Measurements from ENCODE around the gene FUT6.
"Not testable (repeated sequence)": the region's sequence is repeated elsewhere in the genome, so short reads cannot be mapped to it uniquely, and the experiment has no call there.

FUT6 gene

DNA sequence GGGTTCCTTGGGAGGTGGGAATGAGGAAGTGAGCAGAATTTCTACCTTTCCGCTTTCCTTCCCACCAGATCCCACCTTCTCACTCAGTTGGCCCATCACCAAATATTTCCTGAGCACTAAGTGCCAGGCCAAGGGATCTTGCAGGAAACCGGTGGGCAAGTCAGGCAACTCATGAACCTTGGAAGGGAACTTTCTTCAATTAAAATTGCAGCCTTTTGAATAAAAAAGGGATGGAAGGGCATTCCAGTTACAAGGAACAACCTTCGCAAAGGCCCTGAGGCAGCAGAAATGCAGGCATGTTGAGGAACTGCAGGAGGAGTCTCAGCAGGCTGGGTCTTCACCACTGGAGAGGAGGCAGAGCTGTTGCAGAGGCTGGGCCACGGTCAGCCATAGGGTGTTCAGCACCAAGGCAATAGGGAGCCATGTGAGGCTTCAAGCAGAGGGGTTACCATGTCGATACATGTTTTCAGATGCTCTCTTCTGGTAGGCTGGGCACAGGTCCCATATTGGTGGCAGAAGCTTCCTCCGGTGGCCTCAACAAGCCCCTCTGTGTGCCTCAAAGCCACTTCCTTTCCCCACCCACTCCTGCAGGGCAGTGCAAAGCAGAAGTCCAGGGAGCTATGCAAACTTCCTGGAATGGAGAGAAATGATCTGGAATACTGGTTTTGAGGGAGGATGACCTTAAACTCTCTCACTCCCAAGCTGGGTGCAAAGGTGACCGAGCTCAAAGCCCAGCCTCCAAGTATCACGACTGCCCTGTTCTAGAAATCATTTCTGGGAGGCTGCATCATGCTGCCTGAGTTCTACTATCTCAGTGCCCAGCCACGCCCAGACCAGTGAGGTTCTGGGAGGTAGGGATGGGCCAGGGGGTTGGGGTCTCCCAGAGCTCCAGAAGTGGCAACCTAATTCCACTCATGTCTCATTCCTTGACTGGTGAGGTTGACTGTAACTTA is at the start of gene FUT6:
TSS of gene FUT6 (minus strand) at position 638 of the 953 bp plus-strand sequence. CDS start 7,135 bp downstream, outside the sequence.
- DNase-seq = no peak

- not testable (repeated sequence) for DNase-seq
Measured at GRCh38 chr19:5884065-5884811, 44.7 kb upstream of the FUT6 start.

DNA sequence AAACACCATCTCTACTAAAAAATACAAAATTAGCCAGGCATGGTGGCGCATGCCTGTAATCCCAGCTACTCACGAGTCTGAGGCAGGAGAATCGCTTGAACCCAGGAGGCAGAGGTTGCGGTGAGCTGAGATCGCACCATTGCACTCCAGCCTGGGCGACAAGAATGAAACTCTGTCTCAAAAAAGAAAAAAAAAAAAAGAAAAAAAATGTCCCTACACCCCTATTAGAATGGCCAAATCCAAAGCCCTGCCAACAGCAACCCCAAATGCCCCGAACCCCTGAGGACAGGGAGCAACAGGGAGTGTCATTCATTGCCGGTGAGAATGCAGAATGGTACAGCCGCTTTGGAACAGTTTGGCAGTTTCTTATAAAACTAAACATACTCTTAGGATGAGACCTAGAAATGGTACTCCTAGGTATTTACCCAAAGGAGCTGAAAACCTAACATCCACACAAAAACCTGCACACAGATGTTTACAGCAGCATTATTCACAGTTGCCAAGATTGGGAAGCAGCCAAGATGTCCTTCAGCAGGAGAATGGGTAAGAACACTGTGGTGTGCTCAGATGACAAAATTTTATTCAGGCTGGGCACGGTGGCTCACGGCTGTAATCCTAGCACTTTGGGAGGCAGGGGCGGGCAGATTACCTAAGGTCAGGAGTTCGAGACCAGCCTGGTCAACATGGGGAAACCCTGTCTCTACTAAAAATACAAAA is 43.8 kb upstream of the FUT6 start:
- DNase-seq = not testable (repeated sequence)

DNA sequence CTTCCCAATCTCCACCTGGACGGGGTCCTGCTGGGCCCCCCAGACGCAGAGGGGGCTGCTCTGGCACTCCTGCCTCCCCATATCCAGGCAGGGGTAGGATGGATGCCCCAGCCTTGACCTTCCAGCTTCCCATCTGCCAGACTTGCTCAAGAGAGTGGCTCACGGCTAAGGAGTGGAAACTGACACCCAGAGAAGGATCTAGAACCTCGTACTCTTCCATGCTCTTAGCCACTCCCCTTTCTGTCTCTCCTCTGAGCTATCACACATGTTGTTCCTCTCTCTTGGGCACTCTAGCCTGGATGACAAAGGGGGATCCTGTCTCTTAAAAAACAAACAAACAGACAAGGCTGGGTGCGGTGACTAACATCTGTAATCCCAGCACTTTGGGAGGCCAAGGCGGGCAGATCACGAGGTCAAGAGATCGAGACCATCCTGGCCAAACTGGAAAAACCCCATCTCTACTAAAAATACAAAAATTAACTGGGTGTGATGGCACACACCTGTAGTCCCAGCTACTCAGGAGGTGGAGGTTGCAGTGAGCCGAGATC is 43.0 kb upstream of the FUT6 start:
- DNase-seq = no peak

GRCh38 chr19:5881543-5882299 is 42.2 kb upstream of the FUT6 start:
- DNase-seq = no peak

- DNase-seq = no peak
Measured at GRCh38 chr19:5880604-5881078, 41.1 kb upstream of the FUT6 start.

DNA sequence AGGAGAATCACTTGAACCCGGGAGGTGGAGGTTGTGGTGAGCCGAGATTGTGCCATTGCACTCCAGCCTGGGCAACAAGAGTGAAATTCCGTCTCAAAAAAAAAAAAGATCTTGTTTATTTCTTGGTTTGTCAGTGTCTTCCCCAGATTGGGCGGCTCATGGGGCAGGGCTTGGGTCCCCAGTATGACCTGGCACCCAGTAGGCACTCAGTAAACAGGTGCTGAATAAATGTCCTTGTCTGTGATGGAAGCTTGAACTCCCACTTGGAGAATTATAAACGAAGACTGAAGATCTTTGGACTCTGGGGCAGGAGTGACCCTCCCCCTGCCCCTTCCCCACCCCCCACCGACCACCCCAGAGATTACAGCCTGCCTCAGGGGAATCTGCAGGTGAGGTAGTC is 40.7 kb upstream of the FUT6 start:
- DNase-seq = no peak

GRCh38 chr19:5877882-5878281 is 38.4 kb upstream of the FUT6 start:
- no peak for DNase-seq

- DNase-seq = no peak
Measured at GRCh38 chr19:5877427-5877826, 37.9 kb upstream of the FUT6 start.

- not testable (repeated sequence) for DNase-seq
Measured at GRCh38 chr19:5874496-5874895, 35.0 kb upstream of the FUT6 start.

- DNase-seq = no peak
Measured at GRCh38 chr19:5873617-5874199, 34.2 kb upstream of the FUT6 start.

DNA sequence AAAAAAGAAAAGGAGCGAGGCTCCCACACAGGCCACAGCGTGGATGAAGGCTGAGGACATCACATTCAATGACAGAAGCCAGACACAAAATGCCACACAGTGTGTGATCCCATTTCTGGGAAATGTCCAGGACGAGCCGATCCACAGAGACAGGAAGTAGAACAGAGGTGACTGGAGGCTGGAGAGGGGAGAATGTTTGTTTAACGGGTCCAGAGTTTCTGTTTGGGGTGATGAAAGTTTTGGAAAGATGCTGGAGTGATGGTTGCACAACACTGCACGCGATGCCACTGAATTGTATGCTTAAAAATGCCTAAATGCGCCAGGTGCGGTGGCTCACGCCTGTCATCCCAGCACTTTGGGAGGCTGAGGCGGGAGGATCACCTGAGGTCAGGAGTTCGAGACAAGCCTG is 31.5 kb upstream of the FUT6 start:
- DNase-seq = no peak

DNA sequence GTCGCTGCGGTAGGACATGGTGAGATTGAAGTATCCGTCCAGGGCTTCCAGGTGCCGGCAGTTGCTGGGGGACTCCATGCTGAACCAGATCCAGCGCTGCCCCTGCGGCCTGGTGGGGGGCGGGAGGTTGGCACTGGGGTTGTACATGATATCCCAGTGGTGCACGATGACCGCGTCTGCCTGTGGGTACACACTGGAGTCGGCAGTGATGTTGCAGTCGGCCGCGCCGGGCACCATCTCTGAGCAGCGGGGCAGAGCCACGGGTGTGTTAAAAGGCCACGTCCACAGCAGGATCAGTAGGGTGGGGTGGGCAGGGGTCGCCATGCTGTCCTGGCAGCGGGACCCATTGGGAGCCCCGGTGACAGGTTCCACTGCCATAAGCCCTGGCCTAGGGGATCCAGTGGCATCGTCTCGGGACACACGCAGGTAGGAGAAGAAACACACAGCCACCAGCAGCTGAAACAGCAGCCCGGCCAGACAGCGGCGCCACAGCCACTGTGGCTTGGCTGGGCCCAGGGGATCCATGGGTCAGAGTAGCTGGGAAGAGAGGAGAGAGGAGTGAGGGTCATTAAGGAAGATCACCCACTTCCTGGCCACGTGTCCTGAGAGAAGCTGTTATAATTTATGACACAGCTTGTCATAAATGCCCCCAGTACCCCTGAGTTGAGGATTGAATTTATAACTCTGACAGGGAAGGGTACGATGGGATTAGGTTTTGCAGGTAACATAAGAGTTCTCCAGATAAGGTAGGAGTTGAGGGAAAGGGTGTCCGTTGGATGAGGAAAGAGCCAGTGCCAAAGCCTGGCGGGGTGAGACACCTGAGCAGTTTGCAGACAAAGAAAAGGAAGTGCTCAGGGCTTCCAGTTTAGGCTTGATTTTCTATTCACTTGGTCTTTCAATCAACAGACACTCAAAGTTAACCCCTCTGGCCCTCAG is 28.0 kb upstream of the FUT6 start:
- DNase-seq = no peak

DNA sequence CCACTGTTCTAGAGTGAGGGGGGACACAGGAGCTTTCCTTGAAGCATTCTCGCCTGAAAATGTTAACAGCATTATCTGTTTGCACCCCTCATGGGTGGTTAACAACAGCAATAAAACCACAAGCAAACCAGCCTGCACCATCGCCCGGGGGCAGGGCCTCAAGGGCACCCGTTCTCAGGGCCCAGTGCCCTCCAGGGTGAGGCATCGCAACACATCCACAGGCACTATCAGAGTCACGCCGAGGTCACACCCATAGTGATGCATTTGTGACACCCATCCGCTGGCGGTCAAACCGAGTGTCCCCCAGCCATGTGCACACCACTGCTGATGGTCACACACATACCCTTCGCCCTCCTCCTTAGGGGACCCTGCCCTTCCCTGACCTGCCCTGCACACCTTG is 26.3 kb upstream of the FUT6 start:
- DNase-seq = no peak

DNA sequence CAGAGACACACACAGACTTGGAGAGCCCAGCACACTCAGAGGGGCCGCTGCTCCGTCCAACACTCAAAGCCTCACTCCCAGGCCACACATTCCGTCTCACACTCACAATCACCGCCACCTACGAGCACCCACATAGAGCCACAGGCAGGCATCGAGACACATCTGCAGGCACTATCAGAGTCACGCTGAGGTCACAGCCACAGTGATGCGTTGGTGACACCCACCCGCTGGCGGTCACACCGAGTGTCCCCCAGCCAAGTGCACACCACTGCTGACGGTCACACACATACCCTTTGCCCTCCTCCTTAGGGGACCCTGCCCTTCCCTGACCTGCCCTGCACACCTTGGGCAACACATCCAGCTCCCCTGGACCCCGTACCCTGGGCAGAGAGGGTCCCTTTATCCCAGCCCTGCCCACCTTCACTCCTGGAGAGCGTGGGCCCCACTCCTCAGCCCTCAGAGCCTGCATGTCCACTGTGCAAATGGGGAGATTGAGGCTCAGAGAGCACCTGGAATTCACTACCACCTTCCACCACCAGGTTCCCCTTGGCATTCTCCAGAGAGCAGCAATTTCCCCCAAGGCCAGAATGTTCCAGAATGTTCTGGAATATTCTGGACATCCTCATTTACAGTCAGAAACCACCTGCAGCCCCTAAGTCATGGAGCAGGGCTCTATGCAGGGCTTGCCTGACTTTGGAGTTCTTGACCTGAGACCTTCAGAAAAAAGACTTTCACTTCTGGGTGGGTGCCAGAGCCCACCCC is 25.4 kb upstream of the FUT6 start:
- DNase-seq = no peak

DNA sequence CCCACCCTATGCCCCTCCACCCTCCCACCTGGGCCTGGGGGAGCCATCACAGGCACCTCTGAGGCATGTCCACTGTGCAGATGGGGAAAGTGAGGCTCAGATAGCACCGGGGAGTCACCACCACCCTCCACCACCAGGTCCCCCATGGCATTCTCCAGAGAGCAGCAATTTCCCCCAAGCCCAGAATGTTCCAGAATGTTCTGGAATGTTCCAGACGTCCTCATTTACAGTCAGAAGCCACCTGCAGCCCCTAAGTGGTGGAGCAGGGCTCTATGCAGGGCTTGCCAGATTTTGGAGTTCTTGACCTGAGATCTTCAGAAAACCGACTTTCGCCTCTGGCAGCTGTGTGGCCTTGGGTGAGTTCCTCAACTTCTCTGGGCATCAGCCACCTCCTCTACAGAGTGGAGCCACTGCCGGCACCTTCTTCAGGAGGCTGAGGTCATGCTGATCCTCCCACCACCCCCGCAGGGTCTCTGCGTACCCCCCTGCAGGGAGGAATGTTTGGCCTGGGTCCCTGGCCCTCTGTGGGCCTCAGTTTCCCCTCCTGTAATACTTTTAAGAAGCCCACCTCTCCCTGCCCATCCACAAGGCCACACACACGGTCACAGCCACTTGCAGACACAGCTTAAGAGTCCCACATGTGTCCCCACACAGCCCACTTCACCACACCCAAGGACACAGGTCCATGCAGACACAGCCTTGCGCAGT is 24.7 kb upstream of the FUT6 start:
- DNase-seq = no peak

- no peak for DNase-seq
Measured at GRCh38 chr19:5863030-5863665, 23.6 kb upstream of the FUT6 start.

All from CD4-positive, alpha-beta T cell treated with Interleukin-1 beta for 1 hour (primary cell).